MCF 10A (cell line): ENCODE data around the gene LRRK1. TPM values are rescaled to one million over a fixed set of nuclear protein-coding genes. Genes with fewer than 3 reads are reported as not detected.

Source experiments
- BruUV-seq: library from RNA; stranded (reverse); fragments of 400-500 nt; replicated peaks from 2 replicates; lab custom pipeline; 2021; lab: Mats Ljungman, UMichigan
- CTCF ChIA-PET: fragments of 300-600 bp; sonication (Branson Sonifier 250); formaldehyde crosslinking; extraction: SDS; loops from one replicate; lab custom pipeline; 2021; ENCODE audit warnings: antibody characterized with exemption, inconsistent platforms; lab: Yijun Ruan, JAX
- POLR2A ChIA-PET: fragments of 300-600, 350-650 bp; sonication (Branson Sonifier 250); formaldehyde crosslinking; extraction: SDS; loops from one replicate; lab custom pipeline; 2020; ENCODE audit warnings: antibody characterized with exemption, inconsistent platforms; lab: Yijun Ruan, JAX
- DNase-seq: peaks from one replicate; pipeline ENCODE4 v3.0.0-alpha.2; 2018; ENCODE audit not compliant: unreplicated experiment
- H3K27ac Mint-ChIP-seq: one replicate; pipeline ENCODE4 v1.8.0; 2022; ENCODE audit warnings: mild to moderate bottlenecking, low read depth, mixed read lengths; ENCODE audit not compliant: unreplicated experiment
- H3K27me3 Mint-ChIP-seq: one replicate; pipeline ENCODE4 v1.8.0; 2022; ENCODE audit warnings: mixed read lengths; ENCODE audit not compliant: insufficient read depth, unreplicated experiment
- H3K36me3 Mint-ChIP-seq: one replicate; pipeline ENCODE4 v1.8.0; 2022; ENCODE audit warnings: mild to moderate bottlenecking, moderate library complexity, mixed read lengths; ENCODE audit not compliant: insufficient read depth, unreplicated experiment
- H3K4me1 Mint-ChIP-seq: one replicate; pipeline ENCODE4 v1.8.0; 2022; ENCODE audit warnings: mixed read lengths; ENCODE audit not compliant: insufficient read depth, unreplicated experiment
- H3K4me3 Mint-ChIP-seq: one replicate; pipeline ENCODE4 v1.8.0; 2022; ENCODE audit warnings: mild to moderate bottlenecking, moderate library complexity, mixed read lengths; ENCODE audit not compliant: unreplicated experiment
- H3K9me3 Mint-ChIP-seq: one replicate; pipeline ENCODE4 v1.8.0; 2022; ENCODE audit warnings: mixed read lengths; ENCODE audit not compliant: unreplicated experiment
- intact Hi-C: fragments of 100-400 bp; cut with micrococcal nuclease; formaldehyde crosslinking; loops from 2 replicates; pipeline ENCODE4 v1.14.1; 2022
- total RNA-seq: library from RNA; stranded (reverse); gene quantifications from 2 replicates; pipeline ENCODE4 v1.2.3, GENCODE V29; 2022
- TF ChIP-seq, protein P1 (sequence below): fragments of 200-600 bp; IDR thresholded peaks from one replicate; pipeline ENCODE4 v1.8.0; 2022; ENCODE audit warnings: antibody characterized with exemption, mild to moderate bottlenecking; ENCODE audit not compliant: unreplicated experiment

The LRRK1 gene
- total RNA-seq, 1 experiment from 2014 or later = 15.4 TPM

DNA sequence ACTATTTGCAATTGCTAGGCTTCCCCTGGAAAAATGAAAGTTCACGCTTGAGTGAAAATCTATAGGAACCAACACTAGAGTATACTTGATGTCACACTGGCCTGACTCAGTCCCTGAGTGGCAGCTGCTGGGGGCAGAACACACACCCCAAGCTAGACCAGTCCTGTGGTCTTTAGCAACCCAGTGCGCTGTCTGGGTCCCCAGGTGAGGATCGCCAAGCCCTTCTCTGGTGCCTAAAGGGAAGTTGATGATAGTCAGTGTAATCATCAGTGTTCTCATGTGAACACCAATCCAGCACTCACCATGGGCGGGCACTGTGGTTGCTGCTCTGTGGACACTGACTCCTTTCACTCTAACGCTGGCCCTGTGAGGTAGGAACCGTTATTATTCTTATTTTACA, 28.3 kb upstream of the LRRK1 start:
- no peak overlapping the region for H3K27ac Mint-ChIP-seq
- TF ChIP-seq, protein P1, sequence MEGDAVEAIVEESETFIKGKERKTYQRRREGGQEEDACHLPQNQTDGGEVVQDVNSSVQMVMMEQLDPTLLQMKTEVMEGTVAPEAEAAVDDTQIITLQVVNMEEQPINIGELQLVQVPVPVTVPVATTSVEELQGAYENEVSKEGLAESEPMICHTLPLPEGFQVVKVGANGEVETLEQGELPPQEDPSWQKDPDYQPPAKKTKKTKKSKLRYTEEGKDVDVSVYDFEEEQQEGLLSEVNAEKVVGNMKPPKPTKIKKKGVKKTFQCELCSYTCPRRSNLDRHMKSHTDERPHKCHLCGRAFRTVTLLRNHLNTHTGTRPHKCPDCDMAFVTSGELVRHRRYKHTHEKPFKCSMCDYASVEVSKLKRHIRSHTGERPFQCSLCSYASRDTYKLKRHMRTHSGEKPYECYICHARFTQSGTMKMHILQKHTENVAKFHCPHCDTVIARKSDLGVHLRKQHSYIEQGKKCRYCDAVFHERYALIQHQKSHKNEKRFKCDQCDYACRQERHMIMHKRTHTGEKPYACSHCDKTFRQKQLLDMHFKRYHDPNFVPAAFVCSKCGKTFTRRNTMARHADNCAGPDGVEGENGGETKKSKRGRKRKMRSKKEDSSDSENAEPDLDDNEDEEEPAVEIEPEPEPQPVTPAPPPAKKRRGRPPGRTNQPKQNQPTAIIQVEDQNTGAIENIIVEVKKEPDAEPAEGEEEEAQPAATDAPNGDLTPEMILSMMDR = no peak
- ChIA-PET POLR2A (no interaction called here), CTCF (interaction anchor here (1.4 kb wide), 1 partner anchor 13 kb away, joined by 4 read pairs; no protein-coding TSS in a partner anchor)
- BruUV-seq = no TSS peak
- no peaks in the 10 kb centered on the region for H3K36me3 Mint-ChIP-seq
- no peaks in the 10 kb centered on the region for H3K9me3 Mint-ChIP-seq
- no peak overlapping the region for H3K4me3 Mint-ChIP-seq
- no peaks in the 10 kb centered on the region for H3K27me3 Mint-ChIP-seq
- intact Hi-C loops = no loop called here
- H3K4me1 Mint-ChIP-seq = no peaks in the 10 kb centered on the region
- no peak for DNase-seq

DNA sequence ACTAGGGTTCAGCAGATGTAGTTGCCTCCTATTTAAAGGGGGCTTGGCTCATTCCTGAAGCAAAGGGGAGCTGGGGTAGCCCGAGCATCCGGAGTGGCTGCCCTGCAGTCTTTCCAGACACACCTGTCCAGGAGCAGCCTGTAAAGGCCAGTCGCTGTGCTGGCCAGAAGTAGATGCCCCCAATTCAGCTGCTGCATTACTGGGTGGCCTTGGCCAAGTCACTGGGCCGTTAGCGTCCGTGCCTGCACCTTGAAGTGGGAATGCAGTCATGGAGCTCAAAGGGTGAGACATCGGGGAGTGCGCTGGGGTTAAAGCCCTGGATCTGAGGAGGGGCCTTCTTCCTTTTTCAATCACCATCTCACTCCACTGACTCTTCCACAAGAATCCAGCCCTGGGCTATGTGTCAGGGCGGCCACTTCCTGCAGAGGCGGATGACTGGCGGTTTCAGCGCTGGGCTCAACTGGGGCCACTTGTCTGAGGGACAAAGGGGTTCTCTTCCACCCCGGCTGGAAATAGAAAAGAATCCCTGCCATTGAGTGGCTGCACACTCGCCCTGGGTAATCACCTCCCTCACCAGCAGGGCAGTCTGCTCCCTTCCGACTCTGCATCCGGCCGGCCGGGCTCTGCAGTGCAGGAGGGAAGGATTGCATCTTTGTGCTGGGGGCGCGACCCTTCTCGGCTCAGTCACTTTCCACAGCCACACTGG, 27.7 kb upstream of the LRRK1 start:
- BruUV-seq = no TSS peak
- CTCF ChIA-PET = interaction anchor here (1.4 kb wide), 1 partner anchor 14 kb away, joined by 4 read pairs; no protein-coding TSS in a partner anchor
- H3K9me3 Mint-ChIP-seq = no peaks in the 10 kb centered on the region

GRCh38 chr15:100892013-100892355, 27.2 kb upstream of the LRRK1 start:
- Mint-ChIP-seq H3K36me3 (no peaks in the 10 kb centered on the region), H3K4me3 (no peak overlapping the region), H3K27me3 (no peaks in the 10 kb centered on the region), H3K27ac (no peak overlapping the region), H3K9me3 (no peaks in the 10 kb centered on the region), H3K4me1 (no peaks in the 10 kb centered on the region)
- TF ChIP-seq, protein P1 = no peak
- no TSS peak for BruUV-seq
- ChIA-PET CTCF (interaction anchor here (1.4 kb wide), 1 partner anchor 14 kb away, joined by 4 read pairs; no protein-coding TSS in a partner anchor), POLR2A (no interaction called here)
- intact Hi-C loops = no loop called here
- no peak for DNase-seq

More for the DNA sequence above, 27.7 kb upstream of the LRRK1 start:
- POLR2A ChIA-PET = no interaction called here
- Mint-ChIP-seq H3K27ac (no peak overlapping the region), H3K4me1 (no peaks in the 10 kb centered on the region), H3K27me3 (no peaks in the 10 kb centered on the region), H3K36me3 (no peaks in the 10 kb centered on the region), H3K4me3 (no peak overlapping the region)
- no peak for DNase-seq
- TF ChIP-seq, protein P1 = no peak
- intact Hi-C loops = no loop called here

DNA sequence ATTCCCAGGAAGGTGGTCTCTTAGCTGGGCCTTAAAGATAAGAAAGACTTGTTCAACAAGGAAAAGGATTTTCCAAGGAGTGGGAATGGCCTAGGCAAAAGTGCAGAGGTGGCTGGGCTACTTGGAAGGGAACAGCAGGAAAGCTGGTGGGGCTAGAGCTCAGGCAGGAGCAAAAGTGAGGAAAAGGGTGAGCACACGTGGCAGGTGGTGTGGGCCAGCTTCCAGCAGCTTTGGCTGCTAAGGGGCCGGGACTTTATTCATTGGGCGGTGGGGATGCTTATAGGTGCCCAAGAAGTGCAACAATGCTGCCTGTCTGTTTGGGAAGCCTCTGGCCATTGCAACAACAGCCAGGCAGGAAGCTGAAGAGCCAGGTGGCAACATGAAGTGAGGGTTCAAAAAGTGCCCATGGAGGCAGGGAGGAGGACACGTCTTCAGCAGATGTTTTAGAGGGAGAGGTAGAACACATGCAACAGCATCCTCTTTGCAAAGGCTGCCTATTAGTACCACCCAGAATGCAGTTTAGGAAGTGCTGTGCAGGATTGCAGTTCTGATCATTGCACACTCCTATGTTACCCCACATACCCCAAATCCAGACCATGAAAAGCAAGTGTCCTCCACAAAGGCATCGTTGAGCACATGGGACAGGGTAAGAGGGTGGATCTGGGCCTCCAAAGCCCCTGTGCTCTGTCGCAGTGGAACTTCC, 25.7 kb upstream of the LRRK1 start:
- no peaks in the 10 kb centered on the region for H3K27me3 Mint-ChIP-seq
- H3K36me3 Mint-ChIP-seq = no peaks in the 10 kb centered on the region
- H3K4me3 Mint-ChIP-seq = no peak overlapping the region
- intact Hi-C loops = no loop called here
- TF ChIP-seq, protein P1 = no peak
- no peak overlapping the region for H3K27ac Mint-ChIP-seq
- DNase-seq = no peak
- no TSS peak for BruUV-seq
- ChIA-PET POLR2A (no interaction called here), CTCF (interaction anchor here (1.2 kb wide), 1 partner anchor 24 kb away, joined by 7 read pairs; no protein-coding TSS in a partner anchor)
- no peaks in the 10 kb centered on the region for H3K4me1 Mint-ChIP-seq
- H3K9me3 Mint-ChIP-seq = no peaks in the 10 kb centered on the region
